Measurements from ENCODE around the gene SDF4. TPM values are rescaled to one million over a fixed set of nuclear protein-coding genes. Genes with fewer than 3 reads are reported as not detected.

Gene SDF4
- total RNA-seq, 1 donor from 2014 or later, result 93.8 TPM

DNA sequence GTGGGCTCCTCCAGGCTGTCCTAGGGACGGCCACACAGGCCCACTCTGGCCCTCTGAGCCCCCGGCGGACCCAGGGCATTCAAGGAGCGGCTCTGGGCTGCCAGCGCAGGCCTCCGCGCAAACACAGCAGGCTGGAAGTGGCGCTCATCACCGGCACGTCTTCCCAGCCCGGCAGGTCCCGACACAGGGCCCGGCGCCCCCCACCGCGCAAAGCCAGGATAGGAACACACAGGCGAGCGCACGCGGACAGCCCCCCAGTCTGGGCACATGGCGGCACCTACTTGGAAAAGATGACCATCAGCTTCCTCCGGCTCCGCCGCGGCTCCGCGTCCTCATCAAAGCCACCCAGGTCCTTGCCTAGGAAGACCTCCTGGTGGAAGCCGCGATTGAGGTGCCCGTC lies 3.6 kb downstream of the SDF4 start:
- Mint-ChIP-seq H3K27me3 (ENCODE audit: low read depth) (no peaks in the 10 kb centered on the region), H3K9me3 (no peaks in the 10 kb centered on the region), H3K36me3 (ENCODE audit: low read depth) (peaks cover 6% of the 10 kb centered on the region), H3K4me3 (no peak overlapping the region), H3K4me1 (peaks cover 15% of the 10 kb centered on the region), H3K27ac (ENCODE audit: unreplicated experiment) (no peak overlapping the region)
- DNase-seq (ENCODE audit: low read depth, low spot score), result no peak
- TF ChIP-seq, protein P1, sequence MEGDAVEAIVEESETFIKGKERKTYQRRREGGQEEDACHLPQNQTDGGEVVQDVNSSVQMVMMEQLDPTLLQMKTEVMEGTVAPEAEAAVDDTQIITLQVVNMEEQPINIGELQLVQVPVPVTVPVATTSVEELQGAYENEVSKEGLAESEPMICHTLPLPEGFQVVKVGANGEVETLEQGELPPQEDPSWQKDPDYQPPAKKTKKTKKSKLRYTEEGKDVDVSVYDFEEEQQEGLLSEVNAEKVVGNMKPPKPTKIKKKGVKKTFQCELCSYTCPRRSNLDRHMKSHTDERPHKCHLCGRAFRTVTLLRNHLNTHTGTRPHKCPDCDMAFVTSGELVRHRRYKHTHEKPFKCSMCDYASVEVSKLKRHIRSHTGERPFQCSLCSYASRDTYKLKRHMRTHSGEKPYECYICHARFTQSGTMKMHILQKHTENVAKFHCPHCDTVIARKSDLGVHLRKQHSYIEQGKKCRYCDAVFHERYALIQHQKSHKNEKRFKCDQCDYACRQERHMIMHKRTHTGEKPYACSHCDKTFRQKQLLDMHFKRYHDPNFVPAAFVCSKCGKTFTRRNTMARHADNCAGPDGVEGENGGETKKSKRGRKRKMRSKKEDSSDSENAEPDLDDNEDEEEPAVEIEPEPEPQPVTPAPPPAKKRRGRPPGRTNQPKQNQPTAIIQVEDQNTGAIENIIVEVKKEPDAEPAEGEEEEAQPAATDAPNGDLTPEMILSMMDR (conservative IDR thresholded peaks at IDR 0.05), result no peak

DNA sequence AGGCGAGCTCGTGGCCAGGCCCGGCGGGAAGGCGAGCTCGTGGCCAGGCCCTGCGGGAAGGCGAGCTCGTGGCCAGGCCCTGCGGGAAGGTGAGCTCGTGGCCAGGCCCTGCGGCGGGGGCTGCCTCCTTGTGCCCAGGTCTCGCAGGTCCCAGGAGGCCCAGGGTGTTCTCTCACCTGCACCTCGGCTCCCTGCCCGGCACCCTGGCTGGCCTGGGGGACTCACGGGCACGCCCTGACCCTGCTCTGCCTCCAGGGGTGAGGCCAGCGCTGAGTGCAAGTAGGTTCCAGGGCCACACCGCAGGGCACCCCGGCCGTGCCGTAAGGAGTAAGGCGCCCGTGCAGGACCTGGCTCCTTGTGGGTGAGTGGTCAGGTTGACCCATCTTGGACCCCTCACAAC lies 4.4 kb downstream of the SDF4 start:
- H3K9me3 Mint-ChIP-seq, result no peaks in the 10 kb centered on the region
- no peak overlapping the region for H3K4me3 Mint-ChIP-seq
- no peaks in the 10 kb centered on the region for H3K27me3 Mint-ChIP-seq (ENCODE audit: low read depth)
- H3K27ac Mint-ChIP-seq (ENCODE audit: unreplicated experiment), result no peak overlapping the region
- TF ChIP-seq, protein P1 (conservative IDR thresholded peaks at IDR 0.05), result no peak
- no peak for DNase-seq (ENCODE audit: low read depth, low spot score)
- H3K36me3 Mint-ChIP-seq (ENCODE audit: low read depth), result peaks cover 12% of the 10 kb centered on the region
- H3K4me1 Mint-ChIP-seq, result peaks cover 15% of the 10 kb centered on the region

DNA sequence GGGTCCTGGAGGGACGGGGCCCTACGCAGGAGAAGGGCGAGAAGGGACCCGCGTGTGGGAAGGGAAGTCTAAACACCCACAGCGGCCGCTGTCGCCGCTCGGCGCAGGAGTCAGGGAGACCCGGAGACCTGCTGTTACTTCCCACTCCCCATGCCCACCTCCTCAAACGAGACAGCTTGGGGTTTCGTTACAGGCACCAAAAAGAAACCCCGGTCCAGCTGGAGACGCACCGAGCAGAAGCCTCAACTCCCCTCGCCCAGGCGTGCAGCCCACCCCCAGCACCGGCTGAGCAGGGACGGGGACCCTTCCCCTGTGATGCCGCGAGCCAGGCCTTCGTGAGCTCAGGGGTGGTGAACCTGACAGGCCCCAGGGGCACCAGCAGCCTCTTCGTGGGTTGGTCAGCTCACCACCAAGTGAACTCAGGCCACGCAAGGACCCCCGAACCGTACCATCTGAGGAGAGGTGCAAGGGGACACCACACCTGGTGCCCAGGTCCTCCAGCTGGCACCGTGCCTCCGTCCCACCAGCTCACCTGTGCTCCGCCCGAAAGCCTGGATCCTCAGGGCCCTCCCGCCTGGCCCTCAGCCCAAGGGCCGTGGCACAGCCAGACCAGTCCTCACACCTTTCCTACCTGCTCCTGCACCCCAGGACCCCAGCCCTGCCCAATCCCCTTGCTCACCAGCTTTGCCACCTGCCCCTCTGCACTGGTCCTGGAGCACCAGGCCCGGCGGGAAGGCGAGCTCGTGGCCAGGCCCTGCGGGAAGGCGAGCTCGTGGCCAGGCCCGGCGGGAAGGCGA lies 5.0 kb downstream of the SDF4 start:
- Mint-ChIP-seq H3K9me3 (no peaks in the 10 kb centered on the region), H3K4me3 (no peak overlapping the region), H3K36me3 (ENCODE audit: low read depth) (peaks cover 12% of the 10 kb centered on the region), H3K4me1 (peaks cover 15% of the 10 kb centered on the region), H3K27me3 (ENCODE audit: low read depth) (no peaks in the 10 kb centered on the region), H3K27ac (ENCODE audit: unreplicated experiment) (no peak overlapping the region)
- TF ChIP-seq, protein P1 (conservative IDR thresholded peaks at IDR 0.05), result no peak
- no peak for DNase-seq (ENCODE audit: low read depth, low spot score)

DNA sequence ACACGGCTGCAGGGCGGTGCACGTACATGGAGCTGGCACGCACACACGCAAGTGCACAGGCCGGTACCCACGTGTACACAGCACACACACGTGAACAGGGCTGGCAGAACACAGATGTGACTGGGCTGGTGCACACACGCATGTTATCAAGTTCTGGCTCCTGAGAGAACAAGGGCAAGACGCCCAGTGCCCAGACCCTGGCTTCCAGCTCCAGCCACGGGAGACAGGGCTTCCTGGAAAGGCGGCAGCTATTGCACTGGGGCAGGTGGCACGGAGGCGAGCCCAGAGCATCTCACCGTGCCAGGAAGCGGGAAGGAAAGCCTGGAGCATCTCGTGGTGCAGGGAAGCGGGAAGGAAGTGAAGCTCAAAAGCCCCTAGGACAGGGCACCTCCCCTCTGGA lies 5.9 kb downstream of the SDF4 start:
- no peaks in the 10 kb centered on the region for H3K9me3 Mint-ChIP-seq
- H3K4me3 Mint-ChIP-seq, result peak overlapping the region; percentile 15
- H3K36me3 Mint-ChIP-seq (ENCODE audit: low read depth), result peaks cover 12% of the 10 kb centered on the region
- H3K27ac Mint-ChIP-seq (ENCODE audit: unreplicated experiment), result peak overlapping the region; percentile 35
- peaks cover 10% of the 10 kb centered on the region for H3K4me1 Mint-ChIP-seq
- TF ChIP-seq, protein P1 (conservative IDR thresholded peaks at IDR 0.05), result no peak
- no peaks in the 10 kb centered on the region for H3K27me3 Mint-ChIP-seq (ENCODE audit: low read depth)
- no peak for DNase-seq (ENCODE audit: low read depth, low spot score)

DNA sequence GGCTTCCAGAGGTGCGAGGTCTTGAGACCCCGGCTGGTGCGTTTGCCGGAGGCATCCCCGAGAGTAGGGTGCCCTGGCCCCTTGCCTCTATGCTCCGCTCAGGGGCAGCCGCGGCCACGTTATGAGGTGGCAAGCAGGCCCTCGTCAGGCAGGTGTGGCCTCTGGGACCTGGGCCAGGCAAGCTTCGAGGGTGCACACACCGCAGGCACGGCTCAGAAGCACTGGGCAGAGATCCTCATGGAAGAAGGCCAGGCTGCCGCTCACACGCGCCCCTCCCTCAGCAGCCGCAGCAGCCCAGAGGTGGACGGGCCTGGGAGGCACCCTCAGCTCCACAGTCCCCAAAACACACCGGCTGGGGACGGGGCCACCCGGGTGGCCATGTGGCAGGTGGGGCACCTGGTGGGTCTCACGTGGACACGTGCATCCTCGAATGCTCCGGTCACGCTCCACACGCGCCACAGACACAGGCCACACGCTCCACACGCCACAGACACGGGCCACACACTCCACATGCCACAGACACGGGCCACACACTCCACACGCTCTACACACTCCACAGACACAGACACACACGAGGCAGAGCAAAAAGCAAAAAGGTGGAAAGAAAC lies 6.5 kb downstream of the SDF4 start:
- TF ChIP-seq, protein P1 (conservative IDR thresholded peaks at IDR 0.05), result no peak
- H3K27me3 Mint-ChIP-seq (ENCODE audit: low read depth), result no peaks in the 10 kb centered on the region
- no peak for DNase-seq (ENCODE audit: low read depth, low spot score)
- no peak overlapping the region for H3K27ac Mint-ChIP-seq (ENCODE audit: unreplicated experiment)
- no peaks in the 10 kb centered on the region for H3K9me3 Mint-ChIP-seq
- H3K36me3 Mint-ChIP-seq (ENCODE audit: low read depth), result peaks cover 14% of the 10 kb centered on the region
- H3K4me3 Mint-ChIP-seq, result no peak overlapping the region
- H3K4me1 Mint-ChIP-seq, result peaks cover 6% of the 10 kb centered on the region
